ENCODE results near the gene IL31. TPM values are rescaled to one million over a fixed set of nuclear protein-coding genes. Genes with fewer than 3 reads are reported as not detected.

The IL31 gene
- total RNA-seq, 1 donor from 2014 or later: not detected

GRCh38 chr12:122190842-122191668 lies 17.0 kb upstream of the IL31 start:
- peak; percentile 65 for TF ChIP-seq CTCF (IDR thresholded peaks at IDR 0.05; ENCODE audit: unreplicated experiment)
- Mint-ChIP-seq H3K4me3 (ENCODE audit: unreplicated experiment) (no peak overlapping the region), H3K9me3 (ENCODE audit: unreplicated experiment) (no peaks in the 10 kb centered on the region), H3K36me3 (ENCODE audit: low read depth, unreplicated experiment) (no peaks in the 10 kb centered on the region), H3K27me3 (ENCODE audit: unreplicated experiment) (peaks cover 4% of the 10 kb centered on the region), H3K4me1 (ENCODE audit: unreplicated experiment) (no peaks in the 10 kb centered on the region), H3K27ac (ENCODE audit: unreplicated experiment) (no peak overlapping the region)
- DNase-seq (ENCODE audit: low spot score): peak; percentile 82

GRCh38 chr12:122189626-122190475 lies 15.8 kb upstream of the IL31 start:
- Mint-ChIP-seq H3K4me1 (ENCODE audit: unreplicated experiment) (no peaks in the 10 kb centered on the region), H3K9me3 (ENCODE audit: unreplicated experiment) (no peaks in the 10 kb centered on the region), H3K36me3 (ENCODE audit: low read depth, unreplicated experiment) (no peaks in the 10 kb centered on the region), H3K27ac (ENCODE audit: unreplicated experiment) (no peak overlapping the region), H3K27me3 (ENCODE audit: unreplicated experiment) (peaks cover 2% of the 10 kb centered on the region), H3K4me3 (ENCODE audit: unreplicated experiment) (no peak overlapping the region)
- DNase-seq (ENCODE audit: low spot score): no peak
- TF ChIP-seq CTCF (IDR thresholded peaks at IDR 0.05; ENCODE audit: unreplicated experiment): no peak

GRCh38 chr12:122187466-122187865 lies 13.4 kb upstream of the IL31 start:
- no peak for TF ChIP-seq CTCF (IDR thresholded peaks at IDR 0.05; ENCODE audit: unreplicated experiment)
- Mint-ChIP-seq H3K4me1 (ENCODE audit: unreplicated experiment) (no peaks in the 10 kb centered on the region), H3K4me3 (ENCODE audit: unreplicated experiment) (no peak overlapping the region), H3K9me3 (ENCODE audit: unreplicated experiment) (no peaks in the 10 kb centered on the region), H3K27ac (ENCODE audit: unreplicated experiment) (no peak overlapping the region), H3K36me3 (ENCODE audit: low read depth, unreplicated experiment) (no peaks in the 10 kb centered on the region), H3K27me3 (ENCODE audit: unreplicated experiment) (peaks cover 1% of the 10 kb centered on the region)
- no peak for DNase-seq (ENCODE audit: low spot score)

DNA sequence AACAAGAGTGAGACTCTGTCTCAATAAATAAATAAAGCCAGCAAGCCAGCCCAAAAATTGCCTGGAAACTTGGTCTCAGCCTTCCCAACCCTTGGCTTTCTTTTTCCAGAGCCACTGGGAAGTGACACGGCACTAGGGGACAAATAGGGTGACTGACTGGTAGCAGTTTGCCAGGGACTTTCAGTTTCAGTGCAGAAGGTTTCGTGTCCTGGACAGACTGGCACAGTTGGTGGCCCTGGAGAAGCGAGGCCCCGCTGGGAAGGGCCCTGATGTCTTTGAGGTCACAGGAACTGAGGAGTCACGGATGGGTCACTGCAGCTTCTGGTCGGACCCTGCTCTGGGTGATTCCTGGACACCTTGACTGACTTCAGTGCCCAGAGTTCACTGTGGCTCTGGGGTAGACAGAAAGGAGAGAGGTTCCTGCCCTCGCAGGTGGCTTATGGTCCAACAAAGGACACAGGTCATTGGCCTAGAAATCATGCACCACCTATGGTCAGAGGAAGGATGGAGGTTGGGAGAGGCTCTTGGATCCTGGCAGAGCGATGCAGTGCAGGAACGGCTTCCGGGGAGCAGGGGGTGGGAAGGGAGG lies 11.6 kb upstream of the IL31 start:
- no peaks in the 10 kb centered on the region for H3K9me3 Mint-ChIP-seq (ENCODE audit: unreplicated experiment)
- H3K4me3 Mint-ChIP-seq (ENCODE audit: unreplicated experiment): no peak overlapping the region
- no peak for DNase-seq (ENCODE audit: low spot score)
- no peak overlapping the region for H3K27ac Mint-ChIP-seq (ENCODE audit: unreplicated experiment)
- H3K4me1 Mint-ChIP-seq (ENCODE audit: unreplicated experiment): peaks cover 2% of the 10 kb centered on the region
- no peak for TF ChIP-seq CTCF (IDR thresholded peaks at IDR 0.05; ENCODE audit: unreplicated experiment)
- no peaks in the 10 kb centered on the region for H3K36me3 Mint-ChIP-seq (ENCODE audit: low read depth, unreplicated experiment)
- H3K27me3 Mint-ChIP-seq (ENCODE audit: unreplicated experiment): peaks cover 1% of the 10 kb centered on the region

Measured in endothelial cell (in vitro differentiated cells).